ENCODE measurements around the gene SPOCK1.

SPOCK1 gene

GRCh38 chr5:137328463-137328862, 170.7 kb downstream of the SPOCK1 start:
- H2AFZ ChIP-seq (ENCODE audit: low read depth, low read length) = no peak overlapping the region
- H3K4me3 ChIP-seq (ENCODE audit: low read depth in 1 of 2, low read length in 2 of 2) = no peak overlapping the region
- peaks cover 3% of the 10 kb centered on the region for H3K27me3 ChIP-seq (ENCODE audit: insufficient read depth, low read length, poor library complexity)
- no peaks in the 10 kb centered on the region for H4K20me1 ChIP-seq (ENCODE audit: insufficient read depth, low read length)
- no peaks in the 10 kb centered on the region for H3K36me3 ChIP-seq (ENCODE audit: insufficient read depth, low read length)
- no peak overlapping the region for H3K27ac ChIP-seq (ENCODE audit: low read length)
- TF ChIP-seq EZH2 (IDR thresholded peaks at IDR 0.05; ENCODE audit: borderline replicate concordance, low read depth, low read length, severe bottlenecking) (no peak), CTCF (IDR thresholded peaks at IDR 0.05; ENCODE audit: borderline replicate concordance, extremely low read depth, low read length, poor library complexity, severe bottlenecking) (no peak)
- H3K4me2 ChIP-seq (ENCODE audit: insufficient read depth, low read length) = no peak overlapping the region
- no peak for ATAC-seq (ENCODE audit: insufficient read depth, low read depth)
- no peaks in the 10 kb centered on the region for H3K9me3 ChIP-seq (ENCODE audit: insufficient read depth, low read length, severe bottlenecking)
- no peak overlapping the region for H3K9ac ChIP-seq (ENCODE audit: low read depth, low read length)
- no peak for DNase-seq
- no peaks in the 10 kb centered on the region for H3K4me1 ChIP-seq (ENCODE audit: insufficient read depth, low read length)
- no peaks in the 10 kb centered on the region for H3K79me2 ChIP-seq (ENCODE audit: insufficient read depth, low read length)

DNA sequence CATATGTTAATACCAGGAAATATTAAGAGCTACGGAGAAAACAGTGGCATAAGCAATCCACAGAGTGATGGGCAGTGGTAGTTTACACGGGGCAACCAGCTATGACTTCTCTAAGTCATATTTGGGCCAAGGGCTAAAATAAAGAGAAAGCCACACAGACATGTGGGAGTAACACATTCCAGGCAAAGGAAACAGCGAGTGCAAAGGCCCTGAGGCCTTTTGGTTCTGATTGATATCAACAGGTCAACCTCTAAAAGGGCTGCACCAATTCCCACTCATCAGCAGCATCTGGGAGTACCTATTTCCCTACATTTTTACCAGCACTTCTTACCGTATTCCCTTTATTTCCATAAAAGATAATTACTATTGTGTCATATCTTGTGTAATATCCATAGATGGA, 173.4 kb downstream of the SPOCK1 start:
- no peak overlapping the region for H2AFZ ChIP-seq (ENCODE audit: low read depth, low read length)
- H3K27ac ChIP-seq (ENCODE audit: low read length) = no peak overlapping the region
- H4K20me1 ChIP-seq (ENCODE audit: insufficient read depth, low read length) = no peaks in the 10 kb centered on the region
- no peaks in the 10 kb centered on the region for H3K4me1 ChIP-seq (ENCODE audit: insufficient read depth, low read length)
- H3K36me3 ChIP-seq (ENCODE audit: insufficient read depth, low read length) = no peaks in the 10 kb centered on the region
- H3K27me3 ChIP-seq (ENCODE audit: insufficient read depth, low read length, poor library complexity) = peaks cover 3% of the 10 kb centered on the region
- no peaks in the 10 kb centered on the region for H3K9me3 ChIP-seq (ENCODE audit: insufficient read depth, low read length, severe bottlenecking)
- no peak for TF ChIP-seq CTCF (IDR thresholded peaks at IDR 0.05; ENCODE audit: borderline replicate concordance, extremely low read depth, low read length, poor library complexity, severe bottlenecking)
- TF ChIP-seq EZH2 (IDR thresholded peaks at IDR 0.05; ENCODE audit: borderline replicate concordance, low read depth, low read length, severe bottlenecking) = no peak
- H3K4me3 ChIP-seq (ENCODE audit: low read depth in 1 of 2, low read length in 2 of 2) = no peak overlapping the region
- no peak overlapping the region for H3K9ac ChIP-seq (ENCODE audit: low read depth, low read length)
- H3K4me2 ChIP-seq (ENCODE audit: insufficient read depth, low read length) = no peak overlapping the region
- ATAC-seq (ENCODE audit: insufficient read depth, low read depth) (no peak), DNase-seq (no peak)
- H3K79me2 ChIP-seq (ENCODE audit: insufficient read depth, low read length) = no peaks in the 10 kb centered on the region

GRCh38 chr5:137320056-137321045, 178.8 kb downstream of the SPOCK1 start:
- H3K27me3 ChIP-seq (ENCODE audit: insufficient read depth, low read length, poor library complexity) = peaks cover 27% of the 10 kb centered on the region
- H4K20me1 ChIP-seq (ENCODE audit: insufficient read depth, low read length) = no peaks in the 10 kb centered on the region
- no peak overlapping the region for H3K4me3 ChIP-seq (ENCODE audit: low read depth in 1 of 2, low read length in 2 of 2)
- no peak overlapping the region for H3K27ac ChIP-seq (ENCODE audit: low read length)
- H3K79me2 ChIP-seq (ENCODE audit: insufficient read depth, low read length) = no peaks in the 10 kb centered on the region
- DNase-seq = peak; percentile 40
- no peak overlapping the region for H2AFZ ChIP-seq (ENCODE audit: low read depth, low read length)
- no peak overlapping the region for H3K4me2 ChIP-seq (ENCODE audit: insufficient read depth, low read length)
- ATAC-seq (ENCODE audit: insufficient read depth, low read depth) = no peak
- no peaks in the 10 kb centered on the region for H3K36me3 ChIP-seq (ENCODE audit: insufficient read depth, low read length)
- H3K9ac ChIP-seq (ENCODE audit: low read depth, low read length) = no peak overlapping the region
- TF ChIP-seq EZH2 (IDR thresholded peaks at IDR 0.05; ENCODE audit: borderline replicate concordance, low read depth, low read length, severe bottlenecking) (no peak), CTCF (IDR thresholded peaks at IDR 0.05; ENCODE audit: borderline replicate concordance, extremely low read depth, low read length, poor library complexity, severe bottlenecking) (peak; percentile 80)
- no peaks in the 10 kb centered on the region for H3K9me3 ChIP-seq (ENCODE audit: insufficient read depth, low read length, severe bottlenecking)
- H3K4me1 ChIP-seq (ENCODE audit: insufficient read depth, low read length) = no peaks in the 10 kb centered on the region
